ENCODE results near the gene ZNF469. TPM values are rescaled to one million over a fixed set of nuclear protein-coding genes. Genes with fewer than 3 reads are reported as not detected.

Gene ZNF469
- total and polyA plus RNA-seq, 9 of the 15 experiments (the other 6 are each of a cell fraction or from before 2014, with no cell fraction given): 0.01 to 0.04 TPM; not detected in 7

GRCh38 chr16:88412766-88413165 lies 30.0 kb downstream of the ZNF469 start:
- H4K20me1 ChIP-seq (replicated peaks; ENCODE audit: control insufficient read depth, insufficient read depth, low read length): peaks cover 8% of the 10 kb centered on the region
- ATAC-seq: no peak
- no peak overlapping the region for H3K4me3 ChIP-seq
- intact Hi-C loops (cut with micrococcal nuclease) (no loop called here), in situ Hi-C loops (cut with MboI) (no loop called here)
- POLR2A ChIA-PET: interaction anchor here (1.0 kb wide), 1 partner anchor 633 kb away, joined by 3 read pairs; no protein-coding TSS in a partner anchor
- H3K36me3 ChIP-seq (ENCODE audit: control insufficient read depth, insufficient read depth, low read length): no peaks in the 10 kb centered on the region
- no peaks in the 10 kb centered on the region for H3K79me2 ChIP-seq (ENCODE audit: control insufficient read depth, insufficient read depth, low read length)
- CTCF ChIA-PET (ENCODE audit: low intra/inter-chr PET ratio): no interaction called here
- DNase-seq (ENCODE audit: extremely low read depth in 1 of 4, low spot score in 3 of 4): no peak
- H3K9ac ChIP-seq (ENCODE audit: insufficient read depth in 1 of 2, low read depth in 2 of 2, low read length in 2 of 2): no peak overlapping the region
- FAIRE-seq: no peak
- peaks cover 0 to 33% of the 10 kb centered on the region in 2 experiments; a peak in 2 of 5 replicates for H3K27me3 ChIP-seq (ENCODE audit: control insufficient read depth in 2 of 2, insufficient read depth in 2 of 2, low read length in 2 of 2)
- peaks cover 3 to 69% of the 10 kb centered on the region in 2 experiments; a peak in 3 of 5 replicates for H3K4me1 ChIP-seq (replicated peaks in 1 of 2; ENCODE audit: control insufficient read depth in 2 of 2, insufficient read depth in 2 of 2, low read length in 2 of 2)
- 16% methylated on average over 16 of the region's 16 CpGs for WGBS (ENCODE audit: insufficient coverage, low coverage, missing lambda C conversion rate)
- BruUV-seq (replicated peaks): no TSS peak
- H2AFZ ChIP-seq (ENCODE audit: low read depth, low read length): no peak overlapping the region
- H3K4me2 ChIP-seq (ENCODE audit: insufficient read depth, low read length): no peak overlapping the region
- H3K9me1 ChIP-seq (ENCODE audit: control insufficient read depth, insufficient read depth, low read length): no peaks in the 10 kb centered on the region
- no peaks in the 10 kb centered on the region for H3K9me3 ChIP-seq (replicated peaks; ENCODE audit: control insufficient read depth, insufficient read depth, low read depth, low read length)
- no peak overlapping the region for H3K27ac ChIP-seq (ENCODE audit: extremely low read depth, low read depth, low read length)
- TF ChIP-seq ZNF778 (CRISPR knock-in tag; IDR thresholded peaks at IDR 0.05) (no peak), ZNF609 (CRISPR knock-in tag; IDR thresholded peaks at IDR 0.05; ENCODE audit: borderline replicate concordance) (no peak), ZNF280A (IDR thresholded peaks at IDR 0.05; ENCODE audit: low read depth, partially characterized antibody) (no peak), CREB1 (IDR thresholded peaks at IDR 0.05) (no peak), CREB1 (CRISPR knock-in tag; IDR thresholded peaks at IDR 0.05) (no peak), KDM1A (IDR thresholded peaks at IDR 0.05) (peak; percentile 7 to 24; a peak in 1 of 4 replicates), ZNF592 (IDR thresholded peaks at IDR 0.05) (no peak), HINFP (tag; conservative IDR thresholded peaks at IDR 0.05; ENCODE audit: low read depth) (no peak)

Data from K562 (cell line).